Hair follicular keratinocyte (primary cell): ENCODE results near the gene ITIH2. TPM values are rescaled to one million over a fixed set of nuclear protein-coding genes. Genes with fewer than 3 reads are reported as not detected.

Experiments used
- total RNA-seq: library from RNA; depleted of rRNA; stranded (reverse); fragments of >200 nt; gene quantifications from 2 replicates; pipeline ENCODE4 v1.2.3, GENCODE V29; 2015

Gene ITIH2
- not detected in 2 replicates for total RNA-seq

GRCh38 chr10:7703140-7703539 is at the start of gene ITIH2:
Gene ITIH2, plus strand, starts transcription at chr10:7703316. Its CDS starts 119 bp downstream, at chr10:7703435.

GRCh38 chr10:7666253-7667023 is 36.7 kb upstream of the ITIH2 start, which contains the start of gene ITIH5:
Gene ITIH5, minus strand, starts transcription at chr10:7666966. Its CDS starts 74 bp downstream, at chr10:7666892.

GRCh38 chr10:7787857-7788638 is 84.9 kb downstream of the ITIH2 start, which contains the start of the genes ATP5F1C and KIN:
Gene ATP5F1C, plus strand, starts transcription at chr10:7788177. Its CDS starts 31 bp downstream, at chr10:7788208.
Gene KIN, minus strand, starts transcription at chr10:7787993. Its CDS starts 60 bp downstream, at chr10:7787933.

Other genes starting within 250 kb of the ITIH2 start
- not detected in 2 replicates for gene ITIH5, start 36.4 kb upstream of the ITIH2 start, total RNA-seq
- 8.2 and 9.5 TPM in 2 replicates for gene KIN, start 84.7 kb downstream of the ITIH2 start, total RNA-seq
- gene ATP5F1C, start 84.9 kb downstream of the ITIH2 start, total RNA-seq: 298 and 349 TPM in 2 replicates
- 2.9 and 3.3 TPM in 2 replicates for gene TAF3, start 115.2 kb downstream of the ITIH2 start, total RNA-seq